Measurements from ENCODE around the gene KLRC2. TPM values are rescaled to one million over a fixed set of nuclear protein-coding genes. Genes with fewer than 3 reads are reported as not detected.

KLRC2 gene
- total and polyA plus RNA-seq, 2 experiments from 2014 or later = not detected

DNA sequence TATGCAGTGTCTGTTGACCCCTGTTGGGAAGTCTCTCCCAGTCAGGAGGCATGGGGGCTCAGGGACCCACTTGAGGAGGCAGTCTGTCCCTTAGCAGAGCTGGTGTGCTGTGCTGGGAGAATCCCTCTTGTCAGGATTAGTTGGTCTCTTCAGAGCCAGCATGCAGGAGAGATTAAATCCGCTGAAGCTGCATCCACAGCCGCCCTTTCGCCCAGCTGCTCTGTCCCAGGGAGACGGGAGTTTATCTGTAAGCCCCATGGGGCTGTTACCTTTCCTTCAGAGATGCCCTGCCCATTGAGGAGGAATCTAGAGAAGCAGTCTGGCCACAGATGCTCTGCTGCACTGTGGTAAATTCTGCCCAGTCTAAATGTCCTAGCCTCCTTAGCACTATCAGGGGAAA is 30.5 kb upstream of the KLRC2 start (continued):
- TF ChIP-seq NANOG (IDR thresholded peaks at IDR 0.05; ENCODE audit: borderline replicate concordance) (no peak), JUNB (IDR thresholded peaks at IDR 0.05; ENCODE audit: unreplicated experiment) (no peak), ZNF331 (CRISPR knock-in tag; IDR thresholded peaks at IDR 0.05; ENCODE audit: low read depth) (no peak), ZNF114 (CRISPR knock-in tag; IDR thresholded peaks at IDR 0.05) (no peak), STAT1 (IDR thresholded peaks at IDR 0.05; ENCODE audit: unreplicated experiment) (no peak), CREB1 (CRISPR knock-in tag; IDR thresholded peaks at IDR 0.05; ENCODE audit: low read depth) (no peak)

DNA sequence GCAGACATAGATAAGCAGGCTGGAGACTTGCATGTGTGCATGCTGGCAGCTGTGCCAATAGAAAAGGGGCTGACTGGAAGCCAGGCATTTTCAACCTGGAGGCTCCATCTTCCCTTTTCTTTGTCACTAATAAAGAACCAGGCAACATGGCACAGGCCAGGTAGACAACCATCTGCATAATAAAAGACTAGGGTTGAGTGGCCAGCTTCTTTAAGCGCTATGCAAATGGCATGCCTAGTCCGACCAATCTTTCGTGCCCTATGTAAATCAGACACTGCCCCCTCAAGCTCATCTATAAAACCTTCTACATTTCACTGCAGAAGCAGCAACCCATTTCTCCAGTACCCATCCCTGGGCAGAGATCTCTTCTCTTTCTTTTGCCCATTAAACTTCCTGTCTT is 21.9 kb upstream of the KLRC2 start:
- 0 out of 2 replicates have a peak overlapping the region, but pooled peaks have one; percentile 0 for H3K27ac ChIP-seq (ENCODE audit: low read depth)
- peak overlapping the region; percentile 48; the same call in 1 of the 2 replicates for H3K27ac Mint-ChIP-seq
- H3K9me2 ChIP-seq (ENCODE audit: insufficient read depth) = no peaks in the 10 kb centered on the region; the same call in 1 of the 2 replicates
- peak overlapping the region; percentile 29 for H3K4me2 ChIP-seq
- no peaks in the 10 kb centered on the region for H3K36me3 ChIP-seq (ENCODE audit: insufficient read depth)
- TF ChIP-seq ZNF114 (CRISPR knock-in tag; IDR thresholded peaks at IDR 0.05) (0 out of 2 replicates have a peak, but pooled peaks have one; percentile 45), EZH2phosphoT487 (IDR thresholded peaks at IDR 0.05; ENCODE audit: unreplicated experiment) (no peak)
- TF ChIP-seq, protein P1, sequence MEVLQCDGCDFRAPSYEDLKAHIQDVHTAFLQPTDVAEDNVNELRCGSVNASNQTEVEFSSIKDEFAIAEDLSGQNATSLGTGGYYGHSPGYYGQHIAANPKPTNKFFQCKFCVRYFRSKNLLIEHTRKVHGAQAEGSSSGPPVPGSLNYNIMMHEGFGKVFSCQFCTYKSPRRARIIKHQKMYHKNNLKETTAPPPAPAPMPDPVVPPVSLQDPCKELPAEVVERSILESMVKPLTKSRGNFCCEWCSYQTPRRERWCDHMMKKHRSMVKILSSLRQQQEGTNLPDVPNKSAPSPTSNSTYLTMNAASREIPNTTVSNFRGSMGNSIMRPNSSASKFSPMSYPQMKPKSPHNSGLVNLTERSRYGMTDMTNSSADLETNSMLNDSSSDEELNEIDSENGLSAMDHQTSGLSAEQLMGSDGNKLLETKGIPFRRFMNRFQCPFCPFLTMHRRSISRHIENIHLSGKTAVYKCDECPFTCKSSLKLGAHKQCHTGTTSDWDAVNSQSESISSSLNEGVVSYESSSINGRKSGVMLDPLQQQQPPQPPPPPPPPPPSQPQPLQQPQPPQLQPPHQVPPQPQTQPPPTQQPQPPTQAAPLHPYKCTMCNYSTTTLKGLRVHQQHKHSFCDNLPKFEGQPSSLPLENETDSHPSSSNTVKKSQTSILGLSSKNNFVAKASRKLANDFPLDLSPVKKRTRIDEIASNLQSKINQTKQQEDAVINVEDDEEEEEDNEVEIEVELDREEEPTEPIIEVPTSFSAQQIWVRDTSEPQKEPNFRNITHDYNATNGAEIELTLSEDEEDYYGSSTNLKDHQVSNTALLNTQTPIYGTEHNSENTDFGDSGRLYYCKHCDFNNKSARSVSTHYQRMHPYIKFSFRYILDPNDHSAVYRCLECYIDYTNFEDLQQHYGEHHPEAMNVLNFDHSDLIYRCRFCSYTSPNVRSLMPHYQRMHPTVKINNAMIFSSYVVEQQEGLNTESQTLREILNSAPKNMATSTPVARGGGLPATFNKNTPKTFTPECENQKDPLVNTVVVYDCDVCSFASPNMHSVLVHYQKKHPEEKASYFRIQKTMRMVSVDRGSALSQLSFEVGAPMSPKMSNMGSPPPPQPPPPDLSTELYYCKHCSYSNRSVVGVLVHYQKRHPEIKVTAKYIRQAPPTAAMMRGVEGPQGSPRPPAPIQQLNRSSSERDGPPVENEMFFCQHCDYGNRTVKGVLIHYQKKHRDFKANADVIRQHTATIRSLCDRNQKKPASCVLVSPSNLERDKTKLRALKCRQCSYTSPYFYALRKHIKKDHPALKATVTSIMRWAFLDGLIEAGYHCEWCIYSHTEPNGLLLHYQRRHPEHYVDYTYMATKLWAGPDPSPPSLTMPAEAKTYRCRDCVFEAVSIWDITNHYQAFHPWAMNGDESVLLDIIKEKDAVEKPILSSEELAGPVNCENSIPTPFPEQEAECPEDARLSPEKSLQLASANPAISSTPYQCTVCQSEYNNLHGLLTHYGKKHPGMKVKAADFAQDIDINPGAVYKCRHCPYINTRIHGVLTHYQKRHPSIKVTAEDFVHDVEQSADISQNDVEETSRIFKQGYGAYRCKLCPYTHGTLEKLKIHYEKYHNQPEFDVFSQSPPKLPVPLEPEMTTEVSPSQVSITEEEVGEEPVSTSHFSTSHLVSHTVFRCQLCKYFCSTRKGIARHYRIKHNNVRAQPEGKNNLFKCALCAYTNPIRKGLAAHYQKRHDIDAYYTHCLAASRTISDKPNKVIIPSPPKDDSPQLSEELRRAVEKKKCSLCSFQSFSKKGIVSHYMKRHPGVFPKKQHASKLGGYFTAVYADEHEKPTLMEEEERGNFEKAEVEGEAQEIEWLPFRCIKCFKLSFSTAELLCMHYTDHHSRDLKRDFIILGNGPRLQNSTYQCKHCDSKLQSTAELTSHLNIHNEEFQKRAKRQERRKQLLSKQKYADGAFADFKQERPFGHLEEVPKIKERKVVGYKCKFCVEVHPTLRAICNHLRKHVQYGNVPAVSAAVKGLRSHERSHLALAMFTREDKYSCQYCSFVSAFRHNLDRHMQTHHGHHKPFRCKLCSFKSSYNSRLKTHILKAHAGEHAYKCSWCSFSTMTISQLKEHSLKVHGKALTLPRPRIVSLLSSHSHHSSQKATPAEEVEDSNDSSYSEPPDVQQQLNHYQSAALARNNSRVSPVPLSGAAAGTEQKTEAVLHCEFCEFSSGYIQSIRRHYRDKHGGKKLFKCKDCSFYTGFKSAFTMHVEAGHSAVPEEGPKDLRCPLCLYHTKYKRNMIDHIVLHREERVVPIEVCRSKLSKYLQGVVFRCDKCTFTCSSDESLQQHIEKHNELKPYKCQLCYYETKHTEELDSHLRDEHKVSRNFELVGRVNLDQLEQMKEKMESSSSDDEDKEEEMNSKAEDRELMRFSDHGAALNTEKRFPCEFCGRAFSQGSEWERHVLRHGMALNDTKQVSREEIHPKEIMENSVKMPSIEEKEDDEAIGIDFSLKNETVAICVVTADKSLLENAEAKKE (CRISPR knock-in tag; IDR thresholded peaks at IDR 0.05) = 0 out of 2 replicates have a peak, but pooled peaks have one; percentile 29
- no peak overlapping the region for H3K4me3 Mint-ChIP-seq
- peaks cover 15% of the 10 kb centered on the region; the same call in 1 of the 3 replicates for H3K36me3 Mint-ChIP-seq (ENCODE audit: low read depth)
- peaks cover 28% of the 10 kb centered on the region; the same call in 2 of the 3 replicates for H3K9me3 Mint-ChIP-seq
- no peaks in the 10 kb centered on the region for H4K20me1 ChIP-seq (replicated peaks; ENCODE audit: insufficient read depth)
- DNase-seq (ENCODE audit: low spot score) = peak; percentile 84
- H3K27me3 ChIP-seq (ENCODE audit: insufficient read depth) = no peaks in the 10 kb centered on the region
- H3K4me1 ChIP-seq (ENCODE audit: insufficient read depth) = peaks cover 9% of the 10 kb centered on the region
- H2AFZ ChIP-seq = 0 out of 2 replicates have a peak overlapping the region, but pooled peaks have one; percentile 2
- no peaks in the 10 kb centered on the region for H3K79me2 ChIP-seq (replicated peaks; ENCODE audit: insufficient read depth)
- H3K27me3 Mint-ChIP-seq (ENCODE audit: insufficient read depth, low read depth, poor library complexity) = peaks cover 2% of the 10 kb centered on the region
- H3K4me3 ChIP-seq = no peak overlapping the region
- no peaks in the 10 kb centered on the region for H3F3A ChIP-seq (replicated peaks; ENCODE audit: low read depth)
- peaks cover 11% of the 10 kb centered on the region; the same call in 2 of the 3 replicates for H3K4me1 Mint-ChIP-seq
- ATAC-seq = peak; percentile 97
